HG03103 (cell line): ENCODE measurements around the gene INSM1.

ENCODE experiments used
- ATAC-seq: cut with Tn5 transposase; IDR thresholded peaks from one replicate; pipeline ENCODE4 v1.9.1; 2021; ENCODE audit warnings: low read depth; ENCODE audit not compliant: unreplicated experiment

Gene INSM1

GRCh38 chr20:20391766-20392165 is 23.9 kb downstream of the INSM1 start:
- ATAC-seq, result no peak

DNA sequence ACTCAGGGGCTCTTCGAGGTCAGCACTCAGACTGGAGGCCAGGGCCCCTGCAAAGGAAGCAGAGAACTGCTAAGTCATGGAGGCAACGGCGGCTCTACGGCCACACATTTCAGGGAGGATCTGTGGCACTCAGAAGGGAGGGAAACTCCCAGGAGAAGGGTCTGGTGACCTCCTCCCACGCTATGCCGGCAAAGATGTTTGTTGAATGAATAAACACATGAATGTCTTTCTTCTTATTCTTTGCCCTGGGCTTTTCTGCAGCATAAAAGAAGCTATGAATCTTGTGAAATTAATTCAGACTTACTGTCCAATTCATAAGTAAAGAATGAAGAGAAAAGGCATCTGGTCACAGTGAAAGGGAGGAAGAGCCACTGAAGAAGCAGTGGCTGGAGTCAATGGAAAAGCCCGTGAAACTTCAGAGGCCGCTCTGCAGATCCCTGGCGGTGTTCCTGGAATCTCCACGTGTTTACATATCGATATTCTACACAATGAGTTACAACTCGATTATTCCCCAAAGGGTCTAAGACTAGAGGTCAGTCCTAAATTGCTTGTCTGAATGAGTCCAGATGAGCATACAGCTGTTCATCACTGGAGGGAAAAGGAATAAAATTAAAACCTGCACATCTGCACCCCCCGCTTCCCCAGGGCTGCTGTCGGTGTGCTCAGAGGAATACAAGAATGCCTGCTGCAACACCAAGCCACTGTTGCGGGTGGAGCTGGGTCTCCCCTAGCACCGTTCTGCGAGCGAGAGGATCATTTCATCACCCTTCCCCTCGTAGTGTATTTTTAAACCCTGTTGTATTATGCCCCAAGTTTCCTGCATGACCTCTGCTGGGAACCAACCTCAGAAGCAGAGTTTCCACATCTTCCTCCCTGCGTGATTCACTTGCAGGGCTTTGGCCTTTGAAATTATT is 25.6 kb downstream of the INSM1 start:
- ATAC-seq, result no peak

DNA sequence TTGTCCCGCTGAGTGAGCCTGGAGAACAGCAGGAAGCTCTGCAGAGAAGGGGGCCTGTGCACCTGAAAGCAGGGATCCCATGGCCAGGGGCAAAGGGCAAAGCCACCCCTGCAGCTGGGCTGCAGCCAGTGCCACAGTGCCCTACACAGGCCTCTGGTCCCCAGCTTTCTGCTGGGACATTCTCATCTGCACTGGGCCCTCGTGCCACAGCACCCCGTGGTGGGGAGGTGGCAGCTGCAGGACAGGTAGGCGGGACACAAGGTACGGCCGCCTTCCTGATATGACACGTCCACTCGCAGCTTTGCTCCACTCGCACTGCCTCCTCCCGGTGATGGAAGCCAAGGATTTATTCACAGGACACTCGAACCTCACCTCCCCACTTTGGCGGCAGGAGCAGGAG is 27.2 kb downstream of the INSM1 start:
- ATAC-seq, result no peak

- no peak for ATAC-seq
Measured at GRCh38 chr20:20395903-20396568, 28.1 kb downstream of the INSM1 start.

DNA sequence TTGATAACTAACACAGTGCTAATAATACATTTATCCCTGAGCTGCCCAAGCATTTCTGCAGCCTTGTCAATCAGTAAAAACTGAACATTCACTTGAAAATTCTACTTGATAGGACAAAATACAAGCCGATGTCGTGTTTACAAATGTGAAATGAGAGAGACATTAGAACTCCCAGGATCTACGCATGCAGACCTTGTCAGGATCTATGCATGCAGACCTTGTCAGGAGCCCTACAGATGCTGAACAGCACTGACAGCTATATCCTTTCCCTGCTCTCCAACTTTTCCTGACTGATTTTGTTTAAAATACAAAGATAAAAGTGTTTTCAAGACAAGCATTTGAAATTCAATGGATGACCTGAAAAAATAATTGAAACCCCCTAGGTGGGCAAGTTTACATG is 28.9 kb downstream of the INSM1 start:
- ATAC-seq, result no peak

DNA sequence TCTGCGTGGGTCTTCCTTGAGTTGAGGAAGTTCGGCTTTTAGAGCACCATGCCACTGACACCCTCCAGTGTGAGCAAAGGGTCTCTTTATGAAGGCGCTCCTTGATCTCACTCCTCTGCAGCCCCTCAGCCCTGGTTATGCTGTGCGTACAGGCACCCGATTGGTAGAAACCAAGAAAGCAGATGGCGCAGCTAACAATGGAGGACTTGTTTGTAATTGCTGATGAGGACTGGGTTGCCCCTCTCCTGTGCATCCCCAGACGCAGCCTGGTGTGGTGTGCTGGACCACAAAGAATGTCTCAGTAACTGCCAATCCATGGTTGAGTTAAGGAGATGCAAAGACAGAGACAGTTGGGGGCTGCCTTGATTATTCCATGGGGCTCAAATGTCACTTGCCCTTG is 30.2 kb downstream of the INSM1 start:
- ATAC-seq, result no peak

DNA sequence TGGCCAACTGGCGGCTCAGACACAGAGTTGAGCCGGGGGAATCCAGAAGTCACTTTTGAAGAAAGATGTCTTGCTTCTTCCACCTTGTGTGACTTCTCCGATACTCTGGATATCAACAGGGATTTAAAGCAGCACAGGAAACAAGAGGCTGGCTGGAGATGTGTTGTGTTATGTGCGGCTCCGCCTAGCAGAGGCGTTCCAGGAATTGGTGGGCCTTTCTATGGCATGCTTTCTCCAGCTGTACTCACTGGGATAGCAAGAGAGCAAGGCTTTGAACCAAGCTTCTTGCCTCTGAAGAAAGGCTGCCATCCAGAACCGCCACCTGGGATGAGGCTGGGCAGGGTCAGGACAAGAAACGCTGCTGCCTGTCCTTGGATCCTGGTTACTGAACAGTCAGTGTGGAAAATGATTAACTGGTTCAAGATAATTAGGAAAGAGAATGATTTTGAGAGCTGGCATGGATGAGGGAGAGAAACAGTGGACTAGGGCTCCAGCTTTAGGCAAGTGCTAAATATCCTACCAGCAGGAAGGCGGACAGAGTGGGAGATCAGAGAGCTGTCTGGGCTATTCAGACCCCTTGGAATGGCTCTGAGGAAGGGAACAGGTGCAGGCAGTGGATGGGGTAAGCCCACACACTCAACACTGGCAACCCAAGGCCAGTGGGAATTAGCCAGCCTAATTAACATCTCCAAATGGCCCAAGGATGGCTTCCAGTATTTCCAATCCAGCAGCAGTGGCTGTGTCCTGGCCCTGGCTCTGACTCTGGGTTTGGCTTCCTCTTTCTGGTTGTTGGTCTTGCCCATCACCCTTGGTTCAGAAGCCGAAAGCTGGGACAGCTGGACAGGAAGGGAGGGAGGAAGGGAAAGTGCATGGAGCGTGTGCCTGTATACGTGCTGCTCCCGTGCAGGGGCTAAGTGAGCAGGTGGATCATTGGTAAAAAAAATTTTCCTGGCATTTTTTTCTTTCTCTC is 31.9 kb downstream of the INSM1 start:
- ATAC-seq, result no peak

DNA sequence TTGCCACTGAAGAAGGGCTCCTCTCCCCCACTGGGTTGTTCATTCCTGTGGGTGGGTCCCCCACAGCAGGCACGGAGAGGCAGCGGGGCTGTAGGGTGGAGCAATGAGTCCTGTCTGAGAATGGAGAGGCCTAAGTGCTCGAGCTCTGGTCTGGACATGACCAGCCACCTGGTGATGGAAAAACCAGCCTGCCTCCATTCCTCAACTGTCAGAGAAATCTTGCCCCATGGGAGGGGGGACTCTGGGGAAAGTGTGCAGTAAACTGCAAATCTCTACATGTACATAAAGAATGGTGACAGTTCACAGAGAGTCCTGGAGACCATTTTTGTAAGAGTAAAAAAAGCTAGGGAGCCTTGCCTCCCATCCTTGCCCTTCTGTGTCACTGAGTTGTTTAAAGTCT is 34.1 kb downstream of the INSM1 start:
- no peak for ATAC-seq

- ATAC-seq, result no peak
Measured at GRCh38 chr20:20404633-20405032, 36.7 kb downstream of the INSM1 start.

DNA sequence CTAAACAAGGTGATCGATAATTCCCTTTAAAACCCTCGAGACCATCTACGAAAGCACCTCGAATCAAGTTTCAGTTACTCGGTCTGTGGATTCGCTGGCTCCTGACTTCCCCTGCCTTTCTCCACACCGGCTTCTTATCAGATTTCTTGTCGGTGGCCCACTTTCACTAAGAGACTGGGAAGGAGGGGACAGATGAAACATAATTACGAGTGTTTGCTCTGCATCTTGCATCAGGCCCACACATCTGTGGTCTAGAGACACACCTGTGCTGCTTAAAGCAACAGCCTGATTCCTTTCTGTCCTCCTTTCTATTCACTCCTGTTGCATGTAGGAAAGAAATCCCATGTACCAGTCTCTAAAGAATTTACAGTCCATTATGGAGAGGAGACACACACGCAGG is 37.7 kb downstream of the INSM1 start:
- no peak for ATAC-seq

- no peak for ATAC-seq
Measured at GRCh38 chr20:20406306-20406705, 38.4 kb downstream of the INSM1 start.

GRCh38 chr20:20407891-20408805 is 40.2 kb downstream of the INSM1 start:
- ATAC-seq, result no peak

DNA sequence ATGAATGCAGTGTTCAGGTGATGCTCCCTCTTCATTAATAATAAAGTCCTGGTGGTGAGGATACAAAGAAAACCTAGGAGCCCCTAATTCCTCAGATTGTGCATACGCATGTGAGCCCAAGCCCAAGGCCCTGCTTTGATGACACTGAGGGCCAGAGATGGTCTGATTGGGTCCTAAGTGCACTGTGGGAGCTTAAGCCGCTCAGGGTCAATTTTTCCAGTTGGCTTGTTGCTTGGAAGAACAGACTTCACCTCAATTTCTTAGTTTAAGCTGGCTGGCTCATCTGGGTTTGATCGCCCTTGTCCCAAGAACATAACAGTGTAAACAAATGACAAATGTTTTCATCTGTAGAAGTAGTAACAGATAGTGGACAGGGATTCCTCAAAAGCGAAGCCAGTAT is 41.4 kb downstream of the INSM1 start:
- ATAC-seq, result no peak

DNA sequence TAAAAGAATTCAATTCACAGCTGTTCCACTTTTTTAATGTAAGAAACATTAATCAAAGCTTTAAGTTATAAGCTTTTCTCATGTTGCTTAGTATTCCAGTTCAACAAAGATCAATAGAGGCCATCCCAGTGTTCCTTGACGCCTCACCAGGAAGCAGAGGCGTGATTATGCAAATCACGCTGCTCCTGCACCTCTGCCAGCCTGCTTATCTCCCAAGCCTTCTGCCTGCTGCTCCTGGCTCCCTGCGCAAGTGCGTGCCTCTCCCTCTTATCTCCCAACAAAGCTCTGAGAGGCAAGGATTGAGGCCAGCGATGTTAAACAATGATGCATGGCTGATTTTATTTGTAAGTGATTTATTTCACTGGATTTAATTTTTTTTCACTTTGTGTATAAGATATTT is 42.8 kb downstream of the INSM1 start:
- no peak for ATAC-seq

DNA sequence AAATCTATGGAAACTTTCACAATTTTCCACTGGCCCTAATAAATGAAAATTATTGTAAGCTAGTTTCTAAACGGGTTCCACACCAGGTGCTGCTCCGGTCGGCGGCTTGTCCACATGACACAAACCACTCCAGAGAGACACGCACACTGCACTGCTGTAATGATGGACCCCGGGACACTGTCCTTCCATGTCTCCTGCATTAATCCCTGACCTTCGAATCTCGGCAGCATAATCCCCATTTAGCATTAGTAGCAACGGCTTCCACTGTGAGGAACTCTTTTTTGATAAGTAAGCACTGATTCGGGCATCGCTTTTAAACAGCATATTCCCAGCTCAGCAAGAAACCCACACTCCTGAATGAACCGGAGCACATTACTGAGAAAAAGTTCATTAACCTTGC is 43.5 kb downstream of the INSM1 start:
- no peak for ATAC-seq

GRCh38 chr20:20411836-20412235 is 43.9 kb downstream of the INSM1 start:
- no peak for ATAC-seq

- ATAC-seq, result no peak
Measured at GRCh38 chr20:20412750-20413149, 44.8 kb downstream of the INSM1 start.

DNA sequence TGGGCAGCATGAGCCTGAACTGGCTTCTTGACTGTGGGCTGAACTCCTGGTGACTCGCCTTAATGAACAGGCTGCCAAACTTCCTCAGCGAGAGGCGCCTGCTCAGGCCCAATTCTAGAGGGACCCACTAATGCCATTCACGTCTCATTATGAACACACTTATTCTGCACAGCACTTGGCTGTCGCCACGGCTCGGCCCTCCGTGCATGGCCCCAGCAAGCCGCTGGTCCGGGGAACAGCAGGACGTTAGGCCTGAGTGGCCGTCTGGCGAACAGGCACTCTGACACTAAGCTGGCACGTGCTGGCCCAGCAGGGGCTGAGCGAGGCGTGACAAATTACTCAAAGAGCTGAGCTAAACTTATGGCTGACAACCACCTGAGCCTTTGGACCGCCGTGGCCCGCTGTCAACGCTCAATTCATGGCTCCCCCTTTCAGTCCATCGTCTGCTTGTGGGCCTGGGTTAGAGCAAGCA is 45.9 kb downstream of the INSM1 start:
- ATAC-seq, result no peak

DNA sequence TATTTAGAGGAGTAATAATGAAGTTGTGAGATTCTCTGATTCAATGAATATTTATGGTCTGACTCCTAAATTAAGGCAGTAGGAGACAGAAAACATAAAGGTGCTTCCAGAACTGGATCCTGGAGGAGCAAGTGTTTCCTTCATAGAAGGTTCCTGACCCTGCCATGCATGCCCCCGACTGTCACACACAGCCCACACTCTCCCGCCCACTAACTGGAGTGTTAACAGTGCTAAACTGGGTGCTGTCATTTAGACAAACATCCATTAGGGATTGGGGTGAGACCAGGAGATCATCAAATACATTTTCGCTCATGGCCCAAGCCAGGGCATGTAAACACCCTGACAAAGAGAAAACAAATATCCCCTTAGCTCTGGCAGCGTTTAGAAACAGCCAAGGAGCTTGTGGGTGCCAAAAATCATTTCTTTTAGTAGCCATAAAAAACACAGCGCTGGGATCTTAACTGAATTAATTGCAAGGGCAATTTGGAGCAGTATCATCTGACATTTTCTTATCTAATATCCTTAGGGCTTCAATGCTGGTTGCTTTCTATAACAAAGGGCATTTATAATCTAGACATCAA is 46.8 kb downstream of the INSM1 start:
- ATAC-seq, result no peak
